Mesenchymal stem cell (in vitro differentiated cells and primary cell): ENCODE data around the gene SPDYC.

Source experiments
- DNase-seq: peaks from one replicate; pipeline ENCODE4 v3.0.0-alpha.2; 2013
- H2AFZ ChIP-seq: one replicate; pipeline ENCODE4 v1.6.1; 2013; ENCODE audit warnings: low read depth, mild to moderate bottlenecking, control low read depth, inconsistent platforms, low read length, moderate library complexity
- H2AK5ac ChIP-seq: 2 replicates; pipeline ENCODE4 v1.6.1; 2013; ENCODE audit warnings: low read length, moderate library complexity, mild to moderate bottlenecking, inconsistent platforms; ENCODE audit not compliant: severe bottlenecking
- H2BK120ac ChIP-seq: one replicate; pipeline ENCODE4 v1.6.1; 2013; ENCODE audit warnings: low read depth, mild to moderate bottlenecking, inconsistent platforms, low read length, moderate library complexity
- H2BK12ac ChIP-seq, 2 experiments: one replicate each; pipeline ENCODE4 v1.6.1; 2013; ENCODE audit warnings: inconsistent platforms in 2 of 2, low read length in 2 of 2, mild to moderate bottlenecking in 2 of 2, moderate library complexity in 2 of 2, control low read depth in 1 of 2
- H2BK15ac ChIP-seq: one replicate; pipeline ENCODE4 v1.6.1; 2013; ENCODE audit warnings: mild to moderate bottlenecking, low read depth, inconsistent platforms; ENCODE audit not compliant: poor library complexity, severe bottlenecking
- H2BK5ac ChIP-seq: 2 replicates; pipeline ENCODE4 v1.6.1; 2013; ENCODE audit warnings: low read depth, mild to moderate bottlenecking, low read length, control low read depth, inconsistent platforms; ENCODE audit not compliant: poor library complexity, severe bottlenecking
- H3K14ac ChIP-seq, 2 experiments: one replicate each; pipeline ENCODE4 v1.6.1; 2013; ENCODE audit warnings: inconsistent platforms in 2 of 2, low read length in 2 of 2, control low read depth in 1 of 2, mild to moderate bottlenecking in 1 of 2, moderate library complexity in 1 of 2
- H3K18ac ChIP-seq, 2 experiments: one replicate each; pipeline ENCODE4 v1.6.1; 2013; ENCODE audit warnings: inconsistent platforms in 2 of 2, low read length in 2 of 2, control low read depth in 1 of 2, low read depth in 1 of 2, mild to moderate bottlenecking in 1 of 2
- H3K23ac ChIP-seq, 2 experiments: one replicate each; pipeline ENCODE4 v1.6.1; 2013; ENCODE audit warnings: inconsistent platforms in 2 of 2, low read length in 2 of 2, mild to moderate bottlenecking in 2 of 2, moderate library complexity in 2 of 2, control low read depth in 1 of 2
- H3K27ac ChIP-seq: 2 replicates; pipeline ENCODE4 v1.5.1; 2013; ENCODE audit warnings: mild to moderate bottlenecking, moderate library complexity, low read length, control low read depth, inconsistent platforms; ENCODE audit not compliant: poor library complexity, severe bottlenecking
- H3K27me3 ChIP-seq, 2 experiments: 2 replicates each; pipeline versions ENCODE4 v1.6.1 to v1.7.0; 2013; ENCODE audit warnings: low read length in 2 of 2, mild to moderate bottlenecking in 2 of 2, moderate library complexity in 2 of 2, control low read depth in 1 of 2, inconsistent platforms in 1 of 2; ENCODE audit not compliant: control insufficient read depth in 1 of 2, insufficient read depth in 1 of 2
- H3K36me3 ChIP-seq, 2 experiments: 2 replicates each; pipeline versions ENCODE4 v1.6.1 to v1.7.0; 2013; ENCODE audit warnings: low read length in 2 of 2, control low read depth in 1 of 2, inconsistent platforms in 1 of 2, low read depth in 1 of 2, mild to moderate bottlenecking in 1 of 2; ENCODE audit not compliant: insufficient read depth in 2 of 2, control insufficient read depth in 1 of 2
- H3K4ac ChIP-seq, 2 experiments: one replicate each; pipeline ENCODE4 v1.6.1; 2013; ENCODE audit warnings: inconsistent platforms in 2 of 2, low read length in 2 of 2, mild to moderate bottlenecking in 2 of 2, moderate library complexity in 2 of 2, control low read depth in 1 of 2, low read depth in 1 of 2
- H3K4me1 ChIP-seq: 2 replicates; pipeline ENCODE4 v1.6.1; 2013; ENCODE audit warnings: low read depth, low read length, control low read depth; ENCODE audit not compliant: control insufficient read depth, insufficient read depth
- H3K4me2 ChIP-seq: 2 replicates; pipeline ENCODE4 v1.6.1; 2013; ENCODE audit warnings: low read length, mild to moderate bottlenecking, inconsistent platforms; ENCODE audit not compliant: poor library complexity, severe bottlenecking
- H3K4me3 ChIP-seq, 2 experiments: 2 replicates each; pipeline versions ENCODE4 v1.5.1 to v1.7.0; 2013; ENCODE audit warnings: low read length in 2 of 2, mild to moderate bottlenecking in 2 of 2, control low read depth in 1 of 2, low read depth in 1 of 2; ENCODE audit not compliant: insufficient read depth in 1 of 2
- H3K79me1 ChIP-seq: replicated peaks from 2 replicates; pipeline ENCODE4 v1.6.1; 2013; ENCODE audit warnings: mild to moderate bottlenecking, control low read depth, low read length, inconsistent platforms; ENCODE audit not compliant: poor library complexity, severe bottlenecking
- H3K9ac ChIP-seq: 2 replicates; pipeline ENCODE4 v1.7.0; 2013; ENCODE audit warnings: mild to moderate bottlenecking, low read length, moderate library complexity
- H3K9me3 ChIP-seq: 2 replicates; pipeline ENCODE4 v1.7.0; 2013; ENCODE audit warnings: mild to moderate bottlenecking, low read length; ENCODE audit not compliant: control insufficient read depth
- H4K8ac ChIP-seq: one replicate; pipeline ENCODE4 v1.6.1; 2013; ENCODE audit warnings: inconsistent platforms, mild to moderate bottlenecking, low read length, moderate library complexity
- H4K91ac ChIP-seq: one replicate; pipeline ENCODE4 v1.6.1; 2013; ENCODE audit warnings: mild to moderate bottlenecking, low read length, inconsistent platforms
- WGBS: methylation state at CpG from one replicate; pipeline ENCODE4 v1.1.7; 2013; ENCODE audit warnings: mixed read lengths; 5-methylcytosine and 5-hydroxymethylcytosine counted together

SPDYC gene

DNA sequence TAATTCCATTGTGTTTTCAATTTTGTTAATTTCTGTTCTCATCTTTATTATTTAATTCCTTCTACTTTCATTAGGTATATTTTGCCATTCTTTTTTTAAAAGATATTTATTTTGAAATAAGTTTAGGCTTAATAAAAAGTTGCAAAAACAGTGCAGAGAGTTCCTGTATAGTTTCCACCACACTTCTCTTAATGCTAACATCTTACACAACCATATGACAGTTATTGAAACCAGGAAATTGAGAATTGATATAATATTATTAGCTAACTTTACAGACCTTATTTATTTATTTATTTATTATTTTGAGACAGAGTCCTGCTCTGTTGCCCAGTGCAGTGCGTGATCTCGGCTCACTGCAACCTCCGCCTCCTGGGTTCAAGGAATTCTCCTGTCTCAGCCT lies 13.8 kb upstream of the SPDYC start:
- Histone ChIP-seq H4K8ac (no peak overlapping the region), H2BK120ac (no peak overlapping the region), H3K4me3 (no peak overlapping the region), H2BK5ac (no peak overlapping the region), H3K27me3 (peaks cover 0 to 3% of the 10 kb centered on the region in 2 experiments), H4K91ac (no peak overlapping the region), H3K79me1 (no peaks in the 10 kb centered on the region), H3K14ac (no peak overlapping the region), H3K4me1 (no peaks in the 10 kb centered on the region), H3K9ac (no peak overlapping the region), H3K23ac (no peak overlapping the region), H2AFZ (no peak overlapping the region), H3K4ac (no peak overlapping the region), H2BK12ac (no peak overlapping the region), H3K4me2 (no peak overlapping the region), H3K27ac (no peak overlapping the region), H2AK5ac (no peak overlapping the region), H3K9me3 (no peaks in the 10 kb centered on the region), H3K36me3 (no peaks in the 10 kb centered on the region), H2BK15ac (no peak overlapping the region), H3K18ac (no peak overlapping the region)
- no peak for DNase-seq
- whole genome bisulfite sequencing, result 100% methylated on average over 3 of the region's 3 CpGs

DNA sequence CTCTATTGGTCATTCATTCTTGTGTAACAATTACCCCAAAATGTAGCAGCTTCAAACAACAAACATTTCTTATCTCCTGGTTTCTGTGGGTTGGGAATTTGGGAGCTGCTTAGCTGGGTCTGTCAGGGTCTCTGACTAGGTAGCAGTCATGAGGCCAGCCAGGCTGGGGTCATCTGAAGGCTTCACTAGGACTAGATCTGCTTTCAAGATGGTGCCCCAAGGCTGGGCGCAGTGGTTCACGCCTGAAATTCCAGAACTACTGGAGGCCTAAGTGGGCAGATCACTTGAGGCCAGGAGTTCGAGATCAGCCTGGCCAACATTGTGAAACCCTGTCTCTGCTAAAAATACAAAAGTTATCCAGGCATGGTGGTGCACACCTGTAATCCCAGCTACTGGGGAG lies 13.1 kb upstream of the SPDYC start:
- H3K27me3 ChIP-seq, result peaks cover 0 to 3% of the 10 kb centered on the region in 2 experiments
- H3K4me1 ChIP-seq, result no peaks in the 10 kb centered on the region
- no peaks in the 10 kb centered on the region for H3K9me3 ChIP-seq
- H3K4me2 ChIP-seq, result no peak overlapping the region
- H2AFZ ChIP-seq, result no peak overlapping the region
- DNase-seq, result no peak
- no peak overlapping the region for H2AK5ac ChIP-seq
- H2BK12ac ChIP-seq, result no peak overlapping the region
- no peak overlapping the region for H3K9ac ChIP-seq
- 80% methylated on average over 3 of the region's 3 CpGs for WGBS
- no peak overlapping the region for H3K4ac ChIP-seq
- no peak overlapping the region for H3K27ac ChIP-seq
- no peaks in the 10 kb centered on the region for H3K79me1 ChIP-seq
- no peak overlapping the region for H2BK5ac ChIP-seq
- H2BK120ac ChIP-seq, result no peak overlapping the region
- H3K23ac ChIP-seq, result no peak overlapping the region
- H4K8ac ChIP-seq, result no peak overlapping the region
- no peak overlapping the region for H4K91ac ChIP-seq
- H2BK15ac ChIP-seq, result no peak overlapping the region
- no peak overlapping the region for H3K18ac ChIP-seq
- no peak overlapping the region for H3K14ac ChIP-seq
- no peaks in the 10 kb centered on the region for H3K36me3 ChIP-seq
- no peak overlapping the region for H3K4me3 ChIP-seq

DNA sequence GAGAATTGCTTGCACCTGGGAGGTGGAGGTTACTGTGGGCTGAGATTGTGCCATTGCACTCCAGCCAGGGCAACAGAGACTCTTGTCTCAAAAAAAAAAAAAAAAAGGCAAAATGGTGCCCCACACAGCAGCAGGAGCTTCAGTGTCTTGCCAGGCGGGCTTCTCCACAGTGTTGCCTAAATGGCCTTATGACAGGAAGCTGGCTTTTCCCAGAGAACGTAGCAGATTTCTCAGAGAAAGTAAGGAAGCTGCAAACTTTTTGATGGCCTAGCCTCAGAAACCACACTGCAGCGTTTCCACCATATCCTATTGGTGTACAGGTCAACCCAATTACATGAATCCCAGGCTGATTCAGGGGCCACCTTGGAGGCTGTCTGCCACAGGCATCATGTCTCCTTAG lies 12.7 kb upstream of the SPDYC start:
- Histone ChIP-seq H3K4me1 (no peaks in the 10 kb centered on the region), H2AFZ (no peak overlapping the region), H3K9ac (no peak overlapping the region), H2BK15ac (no peak overlapping the region), H3K27ac (no peak overlapping the region), H4K91ac (no peak overlapping the region), H3K14ac (no peak overlapping the region), H3K4me2 (no peak overlapping the region), H2BK120ac (no peak overlapping the region), H3K4ac (no peak overlapping the region), H3K36me3 (no peaks in the 10 kb centered on the region), H3K23ac (no peak overlapping the region), H2BK5ac (no peak overlapping the region), H2BK12ac (no peak overlapping the region), H3K18ac (no peak overlapping the region), H3K4me3 (no peak overlapping the region), H2AK5ac (no peak overlapping the region), H3K27me3 (peaks cover 0 to 3% of the 10 kb centered on the region in 2 experiments), H3K79me1 (no peaks in the 10 kb centered on the region), H3K9me3 (no peaks in the 10 kb centered on the region), H4K8ac (no peak overlapping the region)
- WGBS, result 82% methylated on average over 3 of the region's 3 CpGs
- no peak for DNase-seq

DNA sequence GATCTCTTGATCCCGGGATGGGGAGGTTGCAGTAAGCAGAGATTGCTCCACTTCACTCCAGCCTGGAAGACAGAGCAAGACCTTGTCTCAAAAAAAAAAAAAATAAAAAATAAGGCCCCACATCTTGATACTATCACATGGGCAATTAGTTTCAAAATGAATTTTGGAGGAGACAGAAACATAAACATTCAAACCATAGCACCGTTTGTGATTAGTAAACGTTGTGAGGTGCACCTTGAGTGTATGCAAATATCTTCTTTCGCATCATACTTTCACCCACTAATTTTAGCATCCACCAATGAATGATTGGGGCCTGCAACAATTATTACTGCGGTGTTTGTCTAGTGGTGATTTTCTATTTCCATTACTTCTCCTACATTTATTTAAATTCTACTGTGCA lies 11.0 kb upstream of the SPDYC start:
- H3K4me2 ChIP-seq, result no peak overlapping the region
- no peaks in the 10 kb centered on the region for H3K9me3 ChIP-seq
- H3K9ac ChIP-seq, result no peak overlapping the region
- H3K27me3 ChIP-seq, result peaks cover 0 to 3% of the 10 kb centered on the region in 2 experiments
- H4K8ac ChIP-seq, result no peak overlapping the region
- no peak overlapping the region for H2BK120ac ChIP-seq
- no peak overlapping the region for H3K23ac ChIP-seq
- H3K14ac ChIP-seq, result no peak overlapping the region
- H3K79me1 ChIP-seq, result no peaks in the 10 kb centered on the region
- no peak overlapping the region for H4K91ac ChIP-seq
- no peaks in the 10 kb centered on the region for H3K4me1 ChIP-seq
- no peak overlapping the region for H3K4ac ChIP-seq
- DNase-seq, result no peak
- H2AK5ac ChIP-seq, result no peak overlapping the region
- no peak overlapping the region for H3K18ac ChIP-seq
- H2BK15ac ChIP-seq, result no peak overlapping the region
- WGBS, result no CpG with 5 or more reads among the region's 5 CpGs
- H2AFZ ChIP-seq, result no peak overlapping the region
- no peak overlapping the region for H3K4me3 ChIP-seq
- H3K27ac ChIP-seq, result no peak overlapping the region
- no peak overlapping the region for H2BK5ac ChIP-seq
- no peaks in the 10 kb centered on the region for H3K36me3 ChIP-seq
- no peak overlapping the region for H2BK12ac ChIP-seq
